K562 (cell line): ENCODE data around the gene IP6K2.

ENCODE experiments used
- MECOM ChIP-seq: fragments of 250-450 bp; sonication (Bioruptor Pico); IDR thresholded peaks from 2 replicates; pipeline ENCODE4 v1.8.0; 2022; ENCODE audit warnings: inconsistent platforms
- NCOA1 ChIP-seq: fragments of 450-650 bp; IDR thresholded peaks from 2 replicates; pipeline ENCODE4 v1.6.1; 2016; ENCODE audit warnings: low read depth
- RFX5 ChIP-seq: IDR thresholded peaks from 2 replicates; pipeline ENCODE4 v1.6.1; 2011; ENCODE audit warnings: low read depth, mild to moderate bottlenecking, improper control_type of control experiment, low read length
- TRIM24 ChIP-seq, 2 experiments: fragments of 450-650 bp; IDR thresholded peaks; 2 replicates each; pipeline ENCODE4 v1.6.1; 2016
- ZNF12 ChIP-seq: sonication (generic); formaldehyde crosslinking; IDR thresholded peaks from 2 replicates; pipeline ENCODE4 v1.4.0; 2020; ENCODE audit warnings: mild to moderate bottlenecking, missing genetic modification reagents

DNA sequence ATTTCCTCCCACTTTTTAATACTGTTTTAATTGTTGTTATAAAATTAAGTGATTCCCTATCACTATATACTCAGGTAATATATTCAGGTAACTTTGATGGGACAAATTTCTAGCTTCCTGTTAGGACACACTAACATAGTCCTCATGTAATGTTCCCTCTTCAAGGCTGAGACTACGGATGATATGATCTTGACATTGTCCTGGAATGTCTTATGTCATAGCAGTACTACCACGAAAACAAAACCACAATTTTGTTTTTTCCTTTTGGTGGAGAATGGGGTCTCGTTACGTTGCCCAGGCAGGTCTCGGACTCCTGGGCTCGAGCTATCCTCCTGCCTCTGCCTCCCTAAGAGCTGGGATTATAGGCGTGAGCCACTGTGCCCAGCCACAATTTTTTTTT, 26.8 kb upstream of the IP6K2 start:
- TF ChIP-seq NCOA1 = no peak
- TF ChIP-seq MECOM (CRISPR knock-in tag) = no peak
- TF ChIP-seq ZNF12 (CRISPR knock-in tag) = no peak
- no peak for TF ChIP-seq TRIM24 (IDR thresholded peaks at IDR 0.05)
- no peak for TF ChIP-seq RFX5
